Measurements from ENCODE around the gene SP140L.
"Not testable (repeated sequence)": the region's sequence is repeated elsewhere in the genome, so short reads cannot be mapped to it uniquely, and the experiment has no call there.

Gene SP140L

DNA sequence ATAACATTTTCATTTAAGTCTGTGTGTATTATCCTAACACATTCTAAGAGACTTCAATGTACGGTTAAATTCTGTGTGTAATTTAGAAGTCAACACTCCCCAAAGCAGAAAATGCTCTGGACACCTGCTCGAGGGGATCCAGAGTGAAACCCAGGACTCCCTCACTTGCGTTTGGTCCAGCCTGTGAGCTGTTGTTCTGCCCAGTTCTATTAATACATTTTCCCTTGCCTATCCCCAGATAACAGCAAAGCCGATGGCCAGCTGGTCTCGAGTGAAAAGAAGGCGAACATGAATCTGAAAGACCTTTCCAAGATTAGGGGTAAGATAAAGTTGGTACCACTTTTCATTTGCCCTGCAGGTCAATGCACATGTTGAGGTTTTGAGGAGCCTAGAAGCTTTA is 58.0 kb downstream of the SP140L start:
- DNase-seq, result no peak

- DNase-seq, result no peak
These were observed 67.3 kb downstream of the SP140L start for GRCh38 chr2:230394301-230394700.

- DNase-seq, result not testable (repeated sequence)
These were observed 71.7 kb downstream of the SP140L start for GRCh38 chr2:230398698-230399097.

DNA sequence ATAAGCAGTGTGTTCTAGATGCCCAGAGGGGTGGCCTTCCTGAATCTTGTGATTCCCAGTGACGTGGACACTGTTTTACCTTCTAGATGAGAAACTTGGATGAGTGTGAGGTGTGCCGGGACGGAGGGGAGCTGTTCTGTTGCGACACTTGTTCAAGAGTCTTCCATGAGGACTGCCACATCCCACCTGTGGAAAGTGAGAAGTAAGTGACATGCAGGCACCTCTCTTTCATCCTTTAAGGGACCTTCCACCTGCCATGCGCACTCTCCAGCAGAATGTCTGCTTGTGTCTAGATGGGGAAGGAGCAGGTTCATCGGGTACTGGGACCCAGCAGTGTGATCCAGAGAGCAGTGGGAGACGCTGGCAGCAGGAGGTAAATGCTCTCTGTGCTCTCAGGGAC is 73.0 kb downstream of the SP140L start:
- no peak for DNase-seq

GRCh38 chr2:230400454-230400853 is 73.5 kb downstream of the SP140L start:
- no peak for DNase-seq

DNA sequence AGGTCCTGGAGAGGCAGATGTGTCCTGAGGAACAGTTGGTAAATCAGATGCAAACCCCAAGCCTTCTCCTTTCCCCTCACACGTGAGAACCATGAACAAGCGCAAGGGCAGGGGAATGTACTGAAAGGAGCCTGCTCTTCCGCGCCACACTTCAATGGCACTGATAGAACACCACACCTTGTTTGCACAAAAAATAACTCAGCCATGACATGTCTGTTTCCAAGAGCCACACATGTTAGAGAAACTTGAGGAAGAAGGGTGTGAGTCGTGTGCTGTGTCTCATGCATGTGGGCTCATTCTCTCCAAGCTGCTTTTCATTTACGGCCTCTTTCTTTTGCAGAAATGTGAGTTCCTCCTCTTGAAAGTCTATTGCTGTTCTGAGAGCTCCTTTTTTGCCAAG is 74.0 kb downstream of the SP140L start:
- not testable (repeated sequence) for DNase-seq

GRCh38 chr2:230403746-230404145 is 76.8 kb downstream of the SP140L start:
- DNase-seq, result no peak

DNA sequence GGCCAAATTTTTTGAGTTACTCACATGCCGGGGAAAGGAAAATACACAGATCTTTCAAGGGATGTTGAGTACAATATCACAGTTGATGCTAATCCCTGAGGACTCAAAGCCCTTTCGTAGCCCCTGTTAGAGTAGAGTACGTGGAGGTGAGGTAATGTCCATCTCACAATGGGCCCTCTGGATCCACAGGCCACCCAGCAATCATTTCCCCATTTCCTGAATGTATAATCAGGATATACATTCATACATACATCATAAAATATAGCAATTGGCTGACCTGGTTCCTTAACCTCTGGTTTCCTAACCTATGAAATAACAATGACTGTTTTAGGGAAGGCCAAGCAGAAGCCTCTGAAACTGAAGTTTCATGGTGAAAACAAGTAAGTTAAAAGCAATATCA is 78.8 kb downstream of the SP140L start:
- DNase-seq, result no peak

- DNase-seq, result no peak
These were observed 81.3 kb downstream of the SP140L start for GRCh38 chr2:230408244-230408842.

GRCh38 chr2:230409316-230409715 is 82.3 kb downstream of the SP140L start:
- not testable (repeated sequence) for DNase-seq

- DNase-seq, result no peak
These were observed 83.3 kb downstream of the SP140L start for GRCh38 chr2:230410263-230410662.

GRCh38 chr2:230410861-230411569 is 84.0 kb downstream of the SP140L start:
- DNase-seq, result no peak

- DNase-seq, result peak; percentile 43
These were observed 84.8 kb downstream of the SP140L start for GRCh38 chr2:230411570-230412370.

DNA sequence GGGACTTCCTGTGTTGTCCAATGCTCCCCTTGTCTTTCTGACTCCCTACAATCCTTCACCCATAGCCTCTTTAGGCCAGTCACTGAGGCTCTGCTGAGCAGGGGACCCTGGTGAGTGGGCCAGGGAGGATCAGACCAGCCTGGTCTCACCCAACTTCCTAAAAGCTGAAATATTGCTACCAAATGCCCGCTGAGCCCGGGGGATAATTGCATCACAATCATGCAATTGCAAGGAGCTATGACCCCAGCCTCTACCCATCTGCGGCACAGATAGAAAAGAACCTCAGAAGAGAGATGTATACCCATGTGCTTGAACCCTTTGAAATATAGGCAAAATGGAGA is 85.3 kb downstream of the SP140L start:
- no peak for DNase-seq

- DNase-seq, result no peak
These were observed 85.9 kb downstream of the SP140L start for GRCh38 chr2:230412846-230413245.

- DNase-seq, result no peak
These were observed 86.5 kb downstream of the SP140L start for GRCh38 chr2:230413479-230413878.

GRCh38 chr2:230414302-230414701 is 87.3 kb downstream of the SP140L start:
- DNase-seq, result no peak

- peak; percentile 22 for DNase-seq
These were observed 89.2 kb downstream of the SP140L start, which contains the start of gene SP100 for GRCh38 chr2:230416061-230416721. Gene SP100 (plus strand): TSS chr2:230416201. CDS start chr2:230416297, 96 bp downstream.

- DNase-seq, result no peak
These were observed 90.4 kb downstream of the SP140L start for GRCh38 chr2:230417436-230417835.

DNA sequence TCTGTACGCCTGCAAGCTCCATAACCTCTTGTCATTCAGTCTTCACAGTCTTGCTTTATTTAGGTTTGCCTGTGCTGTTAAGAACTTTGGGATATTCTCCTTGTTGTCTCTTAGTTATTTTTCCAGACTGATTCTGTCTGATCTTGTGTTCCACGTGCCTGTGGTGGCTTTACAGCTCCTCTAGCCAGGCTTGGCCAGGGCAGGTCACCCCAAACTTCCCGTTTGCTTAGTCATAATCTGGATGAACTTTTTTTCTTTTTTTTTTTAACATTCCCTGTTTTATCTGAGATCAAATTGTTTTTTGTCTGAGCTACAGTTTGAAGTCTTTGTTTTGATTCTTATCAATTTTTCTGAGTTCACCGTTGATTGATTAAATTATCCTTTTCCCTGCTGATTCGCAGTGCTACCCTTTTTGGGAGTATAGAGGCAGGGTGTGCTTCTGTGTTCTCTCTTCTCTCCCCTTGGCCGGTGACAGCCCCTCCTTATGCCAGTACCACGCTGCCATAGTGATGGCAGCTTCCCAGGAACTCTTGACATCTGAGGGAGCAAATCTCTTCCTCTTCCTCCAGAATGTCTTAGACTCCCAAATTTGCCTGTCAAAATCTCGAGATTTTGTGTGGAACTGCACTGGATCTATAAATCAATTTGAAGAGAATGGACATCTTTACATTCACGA is 91.5 kb downstream of the SP140L start:
- DNase-seq, result no peak

DNA sequence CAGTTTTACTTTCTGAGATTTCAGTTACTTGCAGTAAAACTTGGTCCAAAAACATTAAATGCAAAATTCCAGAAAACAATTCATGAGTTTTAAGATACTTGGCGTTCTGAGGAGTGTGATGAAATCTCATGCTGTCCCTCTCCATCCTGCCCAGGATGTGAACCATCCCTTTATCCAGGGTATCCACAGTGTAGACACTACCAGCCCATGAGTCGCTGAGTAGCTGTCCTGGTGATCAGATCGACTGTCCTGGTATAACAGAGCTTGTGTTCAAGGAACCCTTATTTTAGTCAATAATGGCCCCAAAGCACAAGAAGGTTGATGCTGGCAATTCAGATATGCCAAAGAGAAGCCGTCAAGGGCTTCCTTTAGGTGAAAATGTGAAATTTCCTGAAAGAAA is 92.2 kb downstream of the SP140L start:
- no peak for DNase-seq

GRCh38 chr2:230422149-230422548 is 95.2 kb downstream of the SP140L start:
- DNase-seq, result no peak

All from NCI-H774 (cell line).